Transverse colon (tissue), 4 donors: Measurements from ENCODE around the gene IFIT5. TPM values are rescaled to one million over a fixed set of nuclear protein-coding genes. Genes with fewer than 3 reads are reported as not detected.
"Not testable (repeated sequence)": the region's sequence is repeated elsewhere in the genome, so short reads cannot be mapped to it uniquely, and the experiment has no call there.

Experiments
- DNase-seq: peaks from one replicate; pipeline ENCODE4 v3.0.0-alpha.2; 2019
- H3K27ac ChIP-seq, 4 donors: fragments of 200-600 bp; sonication (generic); 2 replicates each; pipeline ENCODE4 v1.5.1; 2016 to 2018; ENCODE audit warnings: inconsistent platforms in 4 of 4
- H3K27me3 ChIP-seq: fragments of 200-600 bp; sonication (generic); 2 replicates; pipeline ENCODE4 v1.5.1; 2017; ENCODE audit warnings: inconsistent platforms
- H3K36me3 ChIP-seq, 4 donors: fragments of 200-600 bp; sonication (generic); 2 replicates each; pipeline ENCODE4 v1.5.1; 2017 to 2019; ENCODE audit warnings: inconsistent platforms in 4 of 4
- H3K4me1 ChIP-seq, 4 donors: fragments of 200-600 bp; sonication (generic); 2 replicates each; pipeline ENCODE4 v1.5.1; 2017 to 2020; ENCODE audit warnings: inconsistent platforms in 4 of 4
- H3K4me3 ChIP-seq, 4 donors: fragments of 200-600 bp; sonication (generic); 1 replicate in 1 of 4; 2 replicates in 3 of 4; pipeline versions ENCODE4 v1.5.1 to v1.6.1; 2017 to 2019; ENCODE audit warnings: inconsistent platforms in 4 of 4
- H3K9me3 ChIP-seq, 2 donors: fragments of 200-600 bp; sonication (generic); 2 replicates each; pipeline ENCODE4 v1.5.1; 2017 to 2019; ENCODE audit warnings: inconsistent platforms in 2 of 2
- EP300 ChIP-seq: sonication (generic); formaldehyde crosslinking; IDR thresholded peaks from one replicate; pipeline ENCODE4 v1.6.1; 2017; ENCODE audit warnings: antibody characterized with exemption, low read depth
- POLR2A ChIP-seq: fragments of 450-650 bp; IDR thresholded peaks from one replicate; pipeline ENCODE4 v1.6.1; 2016; ENCODE audit warnings: antibody characterized with exemption, mild to moderate bottlenecking, moderate library complexity
- POLR2AphosphoS5 ChIP-seq, 3 donors: sonication (generic); formaldehyde crosslinking; IDR thresholded peaks; one replicate each; pipeline ENCODE4 v1.6.1; 2016; ENCODE audit warnings: antibody characterized with exemption in 3 of 3
- WGBS, 2 donors: methylation state at CpG; one replicate each; pipeline ENCODE4 v1.1.5; 2018; ENCODE audit warnings: low coverage in 1 of 2; 5-methylcytosine and 5-hydroxymethylcytosine counted together
- in situ Hi-C, 4 donors: fragments of 200-750 bp; cut with MboI; loops; one replicate each; pipeline versions ENCODE4 v1.15.0 to v1.15.1; 2017; ENCODE audit warnings: low sequenced_read_pairs in 3 of 4, low pct_ligation_motif_present in 1 of 4, low pct_unique_long_range_greater_than_20kb in 1 of 4
- intact Hi-C: fragments of 100-400 bp; cut with DNase I; formaldehyde crosslinking; loops from one replicate; pipeline ENCODE4 v1.15.1; 2023; ENCODE audit warnings: low total_unique reads
- total RNA-seq, 4 donors: library from RNA; depleted of rRNA; stranded (reverse); fragments of >200 nt; gene quantifications; one replicate each; pipeline ENCODE4 v1.1.0, GENCODE V29; 2016
- TF ChIP-seq, protein P1 (sequence below), 5 experiments: fragments of 200-600 bp in 3 of 5; fragments of 450-650 bp in 2 of 5; sonication (generic) in 3 of 5; IDR thresholded peaks; 1 replicate in 2 of 5; 2 replicates in 3 of 5; pipeline ENCODE4 v1.5.1; 2016 to 2017; ENCODE audit warnings: antibody characterized with exemption in 5 of 5, inconsistent platforms in 3 of 5, mild to moderate bottlenecking in 2 of 5, moderate library complexity in 1 of 5

Gene IFIT5
- total RNA-seq, 4 donors from 2014 or later: 1.5 to 12.5 (median 11.2) TPM

DNA sequence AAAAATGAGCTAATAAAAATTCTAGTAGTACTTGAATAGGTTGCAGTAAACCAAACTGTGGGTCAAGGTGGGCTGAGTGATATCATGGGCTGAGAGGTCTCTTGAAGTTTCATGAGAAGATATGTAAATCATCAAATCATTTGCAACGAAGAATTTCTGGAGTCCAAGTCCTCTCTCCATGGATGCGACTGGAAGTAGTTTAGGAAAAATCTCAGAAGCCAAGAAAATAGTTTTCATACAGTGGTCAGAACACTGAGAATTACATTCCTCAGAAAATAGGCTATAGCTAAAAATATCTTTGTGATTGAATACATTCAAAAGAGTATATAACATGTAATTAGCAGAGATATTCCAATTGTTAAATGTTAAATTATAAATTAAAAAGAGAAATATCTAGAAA, 25.6 kb upstream of the IFIT5 start:
- no peak for DNase-seq
- H3K4me3 ChIP-seq: no peak overlapping the region
- H3K4me1 ChIP-seq: peaks cover 5 to 22% (median 20%) of the 10 kb centered on the region in 4 donors
- 64 to 75% methylated on average over 2 of the region's 2 CpGs for WGBS, 2 donors
- H3K27ac ChIP-seq: no peak overlapping the region
- TF ChIP-seq, protein P1, sequence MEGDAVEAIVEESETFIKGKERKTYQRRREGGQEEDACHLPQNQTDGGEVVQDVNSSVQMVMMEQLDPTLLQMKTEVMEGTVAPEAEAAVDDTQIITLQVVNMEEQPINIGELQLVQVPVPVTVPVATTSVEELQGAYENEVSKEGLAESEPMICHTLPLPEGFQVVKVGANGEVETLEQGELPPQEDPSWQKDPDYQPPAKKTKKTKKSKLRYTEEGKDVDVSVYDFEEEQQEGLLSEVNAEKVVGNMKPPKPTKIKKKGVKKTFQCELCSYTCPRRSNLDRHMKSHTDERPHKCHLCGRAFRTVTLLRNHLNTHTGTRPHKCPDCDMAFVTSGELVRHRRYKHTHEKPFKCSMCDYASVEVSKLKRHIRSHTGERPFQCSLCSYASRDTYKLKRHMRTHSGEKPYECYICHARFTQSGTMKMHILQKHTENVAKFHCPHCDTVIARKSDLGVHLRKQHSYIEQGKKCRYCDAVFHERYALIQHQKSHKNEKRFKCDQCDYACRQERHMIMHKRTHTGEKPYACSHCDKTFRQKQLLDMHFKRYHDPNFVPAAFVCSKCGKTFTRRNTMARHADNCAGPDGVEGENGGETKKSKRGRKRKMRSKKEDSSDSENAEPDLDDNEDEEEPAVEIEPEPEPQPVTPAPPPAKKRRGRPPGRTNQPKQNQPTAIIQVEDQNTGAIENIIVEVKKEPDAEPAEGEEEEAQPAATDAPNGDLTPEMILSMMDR (IDR thresholded peaks at IDR 0.05): no peak
- no peak for TF ChIP-seq POLR2A
- H3K27me3 ChIP-seq: no peaks in the 10 kb centered on the region
- in situ Hi-C loops: no loop called here
- no peaks in the 10 kb centered on the region for H3K36me3 ChIP-seq
- intact Hi-C loops: no loop called here
- no peaks in the 10 kb centered on the region for H3K9me3 ChIP-seq

DNA sequence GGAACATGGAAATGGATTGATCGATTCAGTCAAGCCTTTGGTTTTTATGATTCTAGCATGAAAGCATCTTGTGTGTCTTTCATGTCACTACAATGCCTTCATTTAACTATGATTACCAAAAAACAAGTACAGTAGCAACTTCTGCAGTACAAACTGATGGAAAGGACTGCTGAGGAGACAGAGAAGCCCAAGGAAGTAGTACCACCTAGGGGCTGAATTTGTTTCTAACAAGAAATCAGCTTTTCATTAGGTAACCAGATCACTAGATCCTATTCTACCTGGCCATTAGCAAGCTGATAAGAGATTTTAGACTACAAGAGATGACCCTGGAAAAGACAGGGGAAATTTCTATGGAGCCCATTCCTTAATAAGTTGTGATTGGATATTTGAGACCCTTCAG, 25.1 kb upstream of the IFIT5 start:
- in situ Hi-C loops (no loop called here), intact Hi-C loops (no loop called here)
- Histone ChIP-seq H3K4me1 (peaks cover 8 to 27% (median 21%) of the 10 kb centered on the region in 4 donors), H3K36me3 (no peaks in the 10 kb centered on the region), H3K27ac (no peak overlapping the region), H3K27me3 (no peaks in the 10 kb centered on the region), H3K4me3 (no peak overlapping the region), H3K9me3 (no peaks in the 10 kb centered on the region)
- TF ChIP-seq POLR2A: no peak
- TF ChIP-seq POLR2AphosphoS5 (IDR thresholded peaks at IDR 0.05): no peak
- TF ChIP-seq, protein P1 (IDR thresholded peaks at IDR 0.05): peak in 3 of 5 experiments; percentile 7 to 28 (median 16)
- DNase-seq: no peak
- WGBS, 2 donors: 74 to 89% methylated on average over 1 of the region's 1 CpG

DNA sequence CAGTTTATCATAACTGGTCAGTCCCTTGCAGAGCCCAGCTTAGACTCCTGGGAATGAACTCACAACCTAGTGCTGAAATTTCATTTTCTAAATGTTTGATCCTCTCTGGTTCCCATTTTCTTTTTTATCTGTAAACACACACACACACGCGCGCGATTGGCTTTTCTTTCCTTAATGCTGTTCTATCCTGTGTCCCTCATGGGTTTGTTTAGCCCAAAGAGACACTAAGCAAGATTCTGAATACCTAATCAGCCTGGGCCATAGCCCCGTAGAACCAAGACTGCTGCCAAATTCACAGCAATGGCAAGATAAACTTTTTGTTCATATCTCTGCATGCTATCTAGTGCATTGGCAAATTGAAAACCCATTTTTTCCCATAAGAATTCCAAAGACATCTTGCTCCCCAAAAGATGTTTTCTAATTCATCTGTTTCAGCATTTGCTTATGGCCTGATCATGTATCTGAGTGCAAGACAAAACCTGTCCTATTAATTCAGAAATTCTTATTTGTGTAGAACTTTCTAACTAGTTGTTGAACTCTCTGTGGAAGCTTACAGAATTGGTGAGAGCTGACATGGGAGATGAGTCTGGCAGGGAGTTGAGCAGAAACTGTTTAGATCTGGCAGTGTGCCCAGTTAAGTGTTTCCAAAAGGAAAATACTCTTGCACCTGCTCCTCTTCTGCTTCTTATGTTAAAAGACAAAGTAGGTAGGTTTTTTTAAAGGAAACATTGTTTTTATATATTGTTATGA, 23.7 kb upstream of the IFIT5 start:
- H3K4me3 ChIP-seq: no peak overlapping the region
- intact Hi-C loops (loop anchor here (5.0 kb wide), 1 partner anchor 63 kb away; the partner anchor contains the start of gene IFIT3), in situ Hi-C loops (no loop called here)
- DNase-seq: no peak
- peak overlapping the region; percentile 59 to 90 (median 78) for H3K27ac ChIP-seq
- no peaks in the 10 kb centered on the region for H3K36me3 ChIP-seq
- H3K27me3 ChIP-seq: no peaks in the 10 kb centered on the region
- peaks cover 8 to 27% (median 21%) of the 10 kb centered on the region in 4 donors for H3K4me1 ChIP-seq
- no peak for TF ChIP-seq EP300
- TF ChIP-seq, protein P1 (IDR thresholded peaks at IDR 0.05): no peak
- no peak for TF ChIP-seq POLR2AphosphoS5 (IDR thresholded peaks at IDR 0.05)
- TF ChIP-seq POLR2A: no peak
- WGBS, 2 donors: 79 to 93% methylated on average over 5 of the region's 5 CpGs
- H3K9me3 ChIP-seq: no peaks in the 10 kb centered on the region

DNA sequence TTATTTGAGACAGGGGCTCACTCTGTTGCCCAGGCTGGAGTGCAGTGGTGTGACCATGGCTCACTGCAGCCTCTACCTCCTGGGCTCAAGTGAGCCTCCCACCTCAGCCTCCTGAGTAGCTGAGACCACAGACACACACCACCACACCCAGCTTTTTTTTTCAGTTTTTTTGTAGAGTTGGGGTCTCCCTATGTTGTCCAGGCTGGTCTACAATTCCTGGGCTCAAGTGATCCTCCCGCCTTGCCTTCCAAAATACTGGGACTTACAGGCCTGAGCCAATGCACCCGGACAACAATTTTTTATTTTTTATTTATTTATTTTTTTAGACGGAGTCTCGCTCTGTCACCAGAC, 23.2 kb upstream of the IFIT5 start:
- H3K4me1 ChIP-seq: peaks cover 8 to 27% (median 21%) of the 10 kb centered on the region in 4 donors
- peak overlapping the region; percentile 59 to 90 (median 78) for H3K27ac ChIP-seq
- H3K4me3 ChIP-seq, H3K36me3 ChIP-seq, H3K9me3 ChIP-seq, H3K27me3 ChIP-seq, in situ Hi-C loops, DNase-seq: not testable (repeated sequence)
- 95 to 96% methylated on average over 4 of the region's 4 CpGs for WGBS, 2 donors
- intact Hi-C loops: loop anchor here (5.0 kb wide), 1 partner anchor 64 kb away; the partner anchor contains the start of gene IFIT3
